ENCODE data around the gene AFF3. TPM values are rescaled to one million over a fixed set of nuclear protein-coding genes. Genes with fewer than 3 reads are reported as not detected.

AFF3 gene
- polyA plus RNA-seq, 5 donors = 17.1 to 21.3 (median 19.1) TPM

GRCh38 chr2:100009743-100010142 is 132.6 kb downstream of the AFF3 start:
- no peak for DNase-seq

DNA sequence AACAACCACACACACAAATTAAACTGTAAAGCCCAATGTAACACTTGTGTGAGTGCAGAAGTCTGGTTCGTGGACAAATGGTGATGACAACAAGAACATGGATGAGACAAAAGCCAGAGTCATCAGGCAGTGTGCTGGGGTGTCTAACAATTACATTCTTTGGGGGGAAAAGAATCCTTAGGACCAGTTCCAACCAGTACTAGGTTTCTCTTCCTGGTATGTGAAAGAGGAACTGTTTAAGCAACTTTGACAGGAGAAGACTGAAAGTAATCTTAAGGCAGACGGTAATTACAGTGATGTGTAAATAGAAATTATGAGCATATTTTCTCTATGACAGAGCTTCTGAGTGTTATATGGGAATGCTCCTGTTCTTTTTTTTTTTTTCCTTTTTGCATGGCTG is 133.4 kb downstream of the AFF3 start:
- DNase-seq = no peak

DNA sequence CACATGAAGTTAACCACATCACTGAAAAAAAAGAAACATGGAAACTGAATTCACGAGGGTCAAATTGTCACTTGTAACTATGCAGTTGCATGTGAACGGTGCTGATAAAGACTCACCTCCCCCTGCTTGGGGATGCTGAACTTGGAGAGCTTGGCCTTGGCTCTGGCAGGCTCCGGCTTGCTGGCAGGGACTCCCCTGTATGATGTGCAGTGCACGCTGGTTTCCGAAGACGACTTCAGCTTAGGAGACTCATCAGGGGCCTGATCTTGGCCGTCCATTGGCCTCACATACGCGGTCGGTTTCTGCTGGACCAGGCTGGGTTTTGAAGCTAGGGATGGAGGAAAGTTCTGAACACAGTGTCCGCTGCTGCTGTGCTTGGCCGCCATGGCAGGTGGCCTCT is 135.9 kb downstream of the AFF3 start:
- no peak for DNase-seq

DNA sequence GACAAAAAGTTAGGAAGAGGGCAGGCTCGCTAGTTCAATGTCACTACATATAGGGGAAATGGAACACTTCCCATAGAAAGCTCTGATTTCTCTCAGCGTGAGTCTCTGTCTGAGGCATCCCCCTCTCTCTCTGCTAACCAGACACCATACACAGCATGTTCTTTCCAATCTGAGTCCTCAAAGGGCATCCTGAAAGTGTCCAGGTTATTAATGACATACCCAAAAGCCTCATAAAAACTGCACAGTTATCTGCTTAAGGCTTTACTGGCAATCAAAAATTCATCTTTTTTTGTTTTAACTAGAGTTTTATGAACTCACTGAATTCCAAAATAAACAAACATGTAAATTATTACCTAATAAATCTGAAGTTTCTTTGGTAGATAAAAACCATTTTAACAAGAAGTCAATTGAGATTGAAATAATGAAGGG is 137.4 kb downstream of the AFF3 start:
- DNase-seq = no peak

DNA sequence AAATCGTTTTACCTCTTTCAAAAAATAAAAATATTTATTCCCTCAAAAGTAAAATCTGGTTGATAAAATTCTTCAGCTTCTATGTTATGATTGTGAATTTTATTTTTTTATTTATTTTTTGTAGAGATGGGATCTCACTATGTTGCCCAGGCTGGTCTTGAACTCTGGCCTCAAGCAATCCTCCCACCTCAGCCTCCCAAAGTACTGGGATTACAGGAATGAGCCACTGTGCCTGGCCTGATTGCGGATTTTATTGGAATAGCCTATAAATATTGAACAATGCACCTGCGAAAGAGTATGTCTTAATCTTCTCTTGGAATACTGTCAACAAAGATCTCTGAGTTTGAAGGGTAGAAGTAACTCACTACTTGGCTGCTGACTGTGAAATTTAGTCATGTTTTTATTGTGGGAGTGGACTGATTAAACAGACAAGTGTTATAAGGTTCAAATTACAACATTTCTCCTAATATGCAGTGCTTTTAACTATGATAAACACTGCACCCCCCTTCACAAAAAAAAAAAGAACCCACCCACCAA is 138.0 kb downstream of the AFF3 start:
- no peak for DNase-seq

DNA sequence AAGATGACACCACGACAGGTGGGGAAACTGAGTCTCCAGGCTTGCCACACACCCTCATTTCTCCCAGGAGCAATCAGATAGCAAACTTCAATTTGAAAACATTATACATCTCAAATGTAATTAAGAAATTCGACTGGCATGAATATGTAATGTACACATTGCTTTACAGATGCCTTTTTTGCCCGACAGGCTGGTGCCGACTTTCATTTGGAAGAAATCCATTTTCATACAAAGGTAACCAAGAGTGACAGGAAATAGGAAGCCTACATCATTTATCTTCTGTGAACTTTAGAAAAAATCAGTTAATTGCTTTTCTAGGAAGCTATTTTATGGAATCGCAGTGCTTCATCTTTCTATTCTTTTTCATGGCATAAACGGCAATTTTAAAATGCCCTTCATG is 140.3 kb downstream of the AFF3 start:
- DNase-seq = no peak

DNA sequence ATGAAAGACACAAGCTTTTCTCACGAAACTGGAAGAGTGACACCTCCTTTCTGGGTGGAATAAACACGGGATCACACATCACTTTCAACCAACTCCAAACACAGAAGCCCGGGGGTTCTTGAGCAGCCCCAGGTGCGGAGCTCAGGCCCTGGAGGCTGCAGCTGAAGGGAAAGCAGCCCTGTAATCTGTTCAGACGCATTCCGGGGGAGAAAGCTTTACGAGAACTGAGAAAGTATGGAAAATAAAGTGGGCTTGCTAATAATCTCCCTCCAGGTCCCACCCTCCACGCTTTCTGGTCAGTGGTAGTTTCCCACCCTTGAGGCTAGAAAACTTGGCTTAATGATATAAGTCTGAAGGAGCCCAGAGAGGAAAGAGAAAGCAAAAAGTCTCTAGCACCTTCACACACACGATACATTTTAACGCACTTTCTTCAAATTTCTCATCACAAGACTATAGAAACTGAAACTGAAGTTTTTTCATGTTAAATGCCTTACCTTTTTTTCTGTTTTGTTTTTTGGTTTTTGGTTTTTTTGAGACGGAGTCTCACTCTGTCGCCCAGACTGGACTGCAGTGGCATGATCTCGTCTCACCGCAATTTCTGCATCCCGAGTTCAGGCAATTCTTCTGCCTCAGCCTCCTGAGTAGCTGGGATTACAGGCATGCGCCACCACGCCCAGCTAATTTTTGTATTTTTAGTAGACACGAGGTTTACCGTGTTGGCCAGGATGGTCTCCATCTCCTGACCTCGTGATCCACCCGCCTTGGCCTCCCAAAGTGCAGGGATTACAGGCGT is 141.3 kb downstream of the AFF3 start:
- no peak for DNase-seq

GRCh38 chr2:99998651-99999320 is 143.6 kb downstream of the AFF3 start:
- no peak for DNase-seq

GRCh38 chr2:99989905-99990304 is 152.5 kb downstream of the AFF3 start:
- no peak for DNase-seq

- no peak for DNase-seq
Measured at GRCh38 chr2:99988599-99988998, 153.8 kb downstream of the AFF3 start.

DNA sequence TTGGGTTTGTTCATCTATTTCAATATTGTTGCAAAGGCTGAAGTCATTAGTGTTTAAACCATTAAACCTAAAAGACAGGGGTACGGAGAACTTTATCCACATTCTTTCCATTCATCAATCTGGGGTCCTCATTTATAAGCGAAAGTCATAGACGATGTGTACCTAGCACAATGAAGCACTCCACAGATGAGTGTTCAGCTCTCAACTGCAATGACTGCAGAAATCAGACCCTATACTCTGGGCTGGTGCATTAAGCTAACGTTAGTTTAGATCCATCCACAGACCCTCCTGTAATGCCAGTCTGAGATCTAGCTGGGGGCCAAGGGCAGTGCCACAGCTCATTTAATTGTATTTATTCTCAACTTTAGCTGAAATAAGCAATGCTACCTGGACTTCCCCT is 155.2 kb downstream of the AFF3 start:
- no peak for DNase-seq

DNA sequence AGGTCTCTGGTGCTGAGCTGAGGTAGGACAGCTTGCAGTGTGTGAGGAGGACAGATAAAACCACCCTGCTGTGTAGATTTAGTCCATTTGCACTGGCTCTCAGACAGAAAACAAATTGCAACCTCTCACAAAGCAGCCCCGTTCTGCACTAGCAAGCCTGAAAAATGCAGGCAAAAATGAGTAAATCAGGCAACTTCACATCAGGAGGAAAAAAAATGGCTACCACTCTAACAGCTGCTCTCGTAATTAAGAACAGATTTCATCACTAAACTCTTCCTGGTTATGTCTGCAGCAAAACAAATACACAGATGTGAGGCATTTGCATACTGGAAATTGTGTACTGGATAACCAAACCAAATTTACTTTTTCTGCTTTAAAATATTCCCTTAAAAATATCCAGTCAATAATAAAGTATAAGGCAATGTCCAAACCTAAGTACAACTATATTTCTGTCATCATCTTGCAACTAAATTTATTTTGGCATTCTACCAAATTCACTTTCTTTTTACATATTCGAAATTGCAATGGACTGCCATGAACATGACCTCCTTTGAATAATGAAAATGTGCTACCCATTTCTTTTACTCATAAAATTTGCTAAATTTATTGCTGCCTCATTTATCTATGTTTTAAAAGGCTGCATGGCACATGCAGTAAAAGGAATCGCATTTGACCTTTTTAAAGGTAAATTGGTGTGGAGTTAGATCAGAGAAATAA is 157.4 kb downstream of the AFF3 start:
- DNase-seq = peak; percentile 69 to 75

- no peak for DNase-seq
Measured at GRCh38 chr2:99982744-99983143, 159.6 kb downstream of the AFF3 start.

DNA sequence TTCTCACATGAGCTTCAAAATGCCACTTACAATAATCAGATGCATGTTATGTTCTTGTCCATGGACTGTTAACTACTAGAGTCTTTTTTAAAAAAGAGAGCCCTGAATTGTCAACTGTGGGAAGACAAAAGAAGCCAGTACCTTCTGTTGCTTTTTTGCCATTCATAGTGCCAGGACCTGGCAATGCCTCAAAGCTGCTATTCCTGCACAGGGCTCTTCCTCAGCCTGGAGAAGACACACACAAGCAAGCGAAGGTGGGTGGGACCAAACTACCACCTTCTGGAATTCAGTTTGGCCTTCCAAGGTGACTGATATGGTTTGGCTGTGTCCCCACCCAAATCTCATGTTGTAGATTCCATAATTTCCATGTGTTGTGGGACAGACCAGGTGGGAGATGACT is 160.6 kb downstream of the AFF3 start:
- DNase-seq = no peak

DNA sequence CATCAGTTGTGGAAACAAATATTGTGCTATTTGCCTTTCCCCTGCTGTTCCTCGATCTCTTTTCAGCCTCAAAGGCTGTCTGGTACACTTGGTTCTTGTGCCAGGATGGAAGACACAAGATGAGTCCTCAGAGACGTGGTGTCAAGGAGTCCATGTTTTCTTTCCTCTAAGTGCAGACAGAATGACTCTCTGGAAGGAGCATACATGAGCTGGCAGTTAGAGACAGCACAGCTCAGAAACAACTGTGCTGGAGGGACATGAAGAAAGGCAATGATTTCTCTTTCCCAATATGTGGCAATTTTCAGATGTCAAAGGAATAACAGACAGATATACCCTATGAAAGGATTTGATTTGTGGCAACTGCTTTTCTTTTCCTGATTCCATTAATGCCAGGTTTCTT is 162.2 kb downstream of the AFF3 start:
- no peak for DNase-seq

- no peak for DNase-seq
Measured at GRCh38 chr2:99977966-99978365, 164.4 kb downstream of the AFF3 start.

DNA sequence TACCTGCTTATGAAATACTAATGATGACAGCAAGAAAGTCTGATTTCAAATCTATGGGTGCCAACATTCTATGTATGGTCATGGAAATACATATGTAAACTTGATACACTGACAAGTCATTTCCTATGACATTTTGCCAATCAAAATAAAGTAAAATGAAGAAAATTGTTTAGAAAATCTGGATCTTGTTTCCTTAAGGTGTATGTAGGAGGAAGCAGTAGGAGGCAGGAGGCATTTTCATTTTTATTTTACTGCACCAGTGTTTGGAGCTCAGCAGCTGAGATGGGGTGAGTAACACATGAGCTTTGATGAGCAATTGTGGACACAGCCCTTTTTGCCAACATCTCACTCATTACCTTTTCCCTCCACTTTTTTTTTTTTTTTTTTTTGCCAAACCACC is 167.0 kb downstream of the AFF3 start:
- DNase-seq = no peak

DNA sequence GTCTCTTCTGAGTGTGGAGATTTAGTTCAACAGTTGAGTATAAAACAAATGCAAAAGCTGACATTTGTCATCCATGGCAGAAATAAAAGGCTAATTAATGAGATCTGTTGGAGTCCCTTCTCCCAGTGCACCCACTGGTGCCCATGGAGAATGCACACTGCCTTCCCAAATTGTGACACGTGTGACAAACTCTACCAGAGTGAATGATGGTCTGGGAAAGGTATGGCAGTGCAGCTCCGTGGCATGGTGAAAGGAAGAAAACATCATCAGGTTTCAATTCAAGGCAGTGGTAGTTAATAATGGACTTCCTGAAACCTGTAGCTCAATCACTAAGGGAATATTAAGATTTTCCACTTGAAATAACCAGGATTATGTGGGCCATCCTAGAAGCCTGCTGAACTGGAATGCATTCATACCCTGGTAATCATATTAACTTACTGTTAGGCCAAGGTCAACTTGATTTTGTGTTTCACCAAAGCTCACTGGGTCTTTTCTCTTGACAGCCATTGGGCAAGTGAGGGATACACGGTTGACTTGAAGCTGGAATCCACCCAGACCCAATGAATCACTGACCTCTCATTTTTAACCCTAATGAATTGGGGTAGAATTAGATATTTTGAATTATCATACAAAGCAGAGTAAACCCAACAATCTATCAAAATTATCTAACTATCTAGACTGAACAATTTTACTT is 167.6 kb downstream of the AFF3 start:
- DNase-seq = no peak

DNA sequence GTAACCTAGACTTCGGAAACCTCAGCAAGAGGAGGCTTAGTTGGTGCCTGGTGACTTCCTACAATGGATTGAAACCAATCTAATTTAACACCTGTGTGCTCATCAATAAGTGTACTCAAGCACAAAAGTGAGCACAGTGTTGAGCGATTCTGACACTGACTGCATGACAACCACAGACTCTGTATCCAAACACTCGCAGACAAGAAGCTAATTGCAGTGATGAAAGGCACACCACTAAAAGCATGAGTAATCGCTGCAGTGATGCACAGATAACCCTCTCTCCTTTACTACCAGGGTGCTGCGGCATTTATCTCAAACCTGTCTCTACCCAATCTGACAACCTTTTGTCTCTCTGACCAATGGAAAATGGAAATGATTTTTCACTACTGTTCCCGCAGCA is 168.1 kb downstream of the AFF3 start:
- no peak for DNase-seq

GRCh38 chr2:99971326-99971900 is 171.0 kb downstream of the AFF3 start:
- no peak for DNase-seq

DNA sequence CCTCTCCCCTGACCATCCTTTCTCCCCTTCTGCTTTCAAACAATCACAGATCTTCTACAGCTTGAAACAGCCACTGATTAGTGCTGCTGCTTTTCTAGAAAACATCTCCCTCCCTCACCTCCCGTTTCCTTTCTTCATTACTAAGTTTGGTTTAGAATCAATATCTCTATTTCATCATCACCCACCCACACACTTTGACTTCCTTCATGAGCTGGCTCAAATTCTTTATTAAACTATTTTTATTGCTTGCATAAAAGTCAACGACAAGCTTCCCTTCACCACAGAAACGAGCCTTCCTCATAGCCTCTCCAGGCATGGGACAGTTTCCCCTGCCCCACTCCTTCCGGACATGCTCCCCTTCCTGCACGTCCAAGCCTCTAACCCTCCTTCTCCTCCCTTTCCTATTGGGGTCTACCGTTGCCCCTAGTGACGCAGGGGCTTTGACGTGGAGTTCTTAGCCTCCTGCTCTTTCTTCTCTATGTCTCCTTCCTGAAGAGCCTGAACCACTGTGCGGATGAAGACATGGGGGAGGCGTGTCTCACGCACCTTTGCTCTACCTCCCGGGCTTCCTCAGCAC is 172.0 kb downstream of the AFF3 start:
- no peak for DNase-seq

Data from right lung (tissue), 5 donors.